Osteocyte (in vitro differentiated cells): ENCODE data around the gene CDH20. TPM values are rescaled to one million over a fixed set of nuclear protein-coding genes. Genes with fewer than 3 reads are reported as not detected.

Experiments used
- DNase-seq: peaks from one replicate; pipeline ENCODE4 v3.0.0; 2021; ENCODE audit warnings: mixed read lengths; ENCODE audit not compliant: unreplicated experiment; ENCODE audit errors: extremely low spot score
- H3K27ac Mint-ChIP-seq: one replicate; pipeline ENCODE4 v1.8.0; 2021; ENCODE audit warnings: mild to moderate bottlenecking, mixed read lengths; ENCODE audit not compliant: unreplicated experiment
- H3K27me3 Mint-ChIP-seq: one replicate; pipeline ENCODE4 v1.8.0; 2021; ENCODE audit warnings: mixed read lengths; ENCODE audit not compliant: unreplicated experiment
- H3K36me3 Mint-ChIP-seq: one replicate; pipeline ENCODE4 v1.8.0; 2021; ENCODE audit warnings: mixed read lengths; ENCODE audit not compliant: unreplicated experiment
- H3K4me1 Mint-ChIP-seq: one replicate; pipeline ENCODE4 v1.8.0; 2021; ENCODE audit warnings: mixed read lengths; ENCODE audit not compliant: unreplicated experiment
- H3K4me3 Mint-ChIP-seq: one replicate; pipeline ENCODE4 v1.8.0; 2021; ENCODE audit warnings: mild to moderate bottlenecking, moderate library complexity, mixed read lengths; ENCODE audit not compliant: unreplicated experiment
- H3K9me3 Mint-ChIP-seq: one replicate; pipeline ENCODE4 v1.8.0; 2021; ENCODE audit warnings: mixed read lengths; ENCODE audit not compliant: unreplicated experiment
- total RNA-seq: library from RNA; stranded (reverse); gene quantifications from 2 replicates; pipeline ENCODE4 v1.2.1, GENCODE V29; 2021
- TF ChIP-seq, protein P1 (sequence below): fragments of 200-600 bp; sonication (generic); IDR thresholded peaks from 2 replicates; pipeline ENCODE4 v1.5.0; 2021; ENCODE audit warnings: antibody characterized with exemption, mild to moderate bottlenecking, moderate library complexity

Gene CDH20
- total RNA-seq, 1 donor from 2014 or later: not detected

GRCh38 chr18:61414086-61414485 lies 80.9 kb downstream of the CDH20 start:
- TF ChIP-seq, protein P1, sequence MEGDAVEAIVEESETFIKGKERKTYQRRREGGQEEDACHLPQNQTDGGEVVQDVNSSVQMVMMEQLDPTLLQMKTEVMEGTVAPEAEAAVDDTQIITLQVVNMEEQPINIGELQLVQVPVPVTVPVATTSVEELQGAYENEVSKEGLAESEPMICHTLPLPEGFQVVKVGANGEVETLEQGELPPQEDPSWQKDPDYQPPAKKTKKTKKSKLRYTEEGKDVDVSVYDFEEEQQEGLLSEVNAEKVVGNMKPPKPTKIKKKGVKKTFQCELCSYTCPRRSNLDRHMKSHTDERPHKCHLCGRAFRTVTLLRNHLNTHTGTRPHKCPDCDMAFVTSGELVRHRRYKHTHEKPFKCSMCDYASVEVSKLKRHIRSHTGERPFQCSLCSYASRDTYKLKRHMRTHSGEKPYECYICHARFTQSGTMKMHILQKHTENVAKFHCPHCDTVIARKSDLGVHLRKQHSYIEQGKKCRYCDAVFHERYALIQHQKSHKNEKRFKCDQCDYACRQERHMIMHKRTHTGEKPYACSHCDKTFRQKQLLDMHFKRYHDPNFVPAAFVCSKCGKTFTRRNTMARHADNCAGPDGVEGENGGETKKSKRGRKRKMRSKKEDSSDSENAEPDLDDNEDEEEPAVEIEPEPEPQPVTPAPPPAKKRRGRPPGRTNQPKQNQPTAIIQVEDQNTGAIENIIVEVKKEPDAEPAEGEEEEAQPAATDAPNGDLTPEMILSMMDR: no peak
- Mint-ChIP-seq H3K4me1 (no peaks in the 10 kb centered on the region), H3K27me3 (peaks cover 1% of the 10 kb centered on the region), H3K4me3 (no peak overlapping the region), H3K27ac (no peak overlapping the region), H3K36me3 (no peaks in the 10 kb centered on the region), H3K9me3 (no peaks in the 10 kb centered on the region)
- DNase-seq: no peak

DNA sequence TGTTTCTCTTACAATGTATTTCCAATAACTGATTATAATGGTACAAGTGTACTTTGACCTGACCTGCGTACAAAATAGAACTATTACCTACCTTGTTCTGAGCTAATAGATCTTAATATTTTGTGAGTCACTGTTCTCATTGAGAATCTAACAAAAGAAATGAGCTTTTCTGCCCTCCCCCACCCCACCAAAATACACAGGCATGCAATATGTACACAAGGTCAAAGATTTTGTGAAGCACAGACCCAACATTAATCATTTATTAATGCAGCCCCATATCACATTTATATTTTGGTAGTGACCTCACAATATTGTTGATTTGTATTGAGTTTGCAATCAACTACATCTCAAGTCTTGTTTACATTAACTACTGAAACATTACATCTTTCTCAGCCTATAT lies 86.5 kb downstream of the CDH20 start:
- no peaks in the 10 kb centered on the region for H3K4me1 Mint-ChIP-seq
- no peaks in the 10 kb centered on the region for H3K9me3 Mint-ChIP-seq
- H3K36me3 Mint-ChIP-seq: no peaks in the 10 kb centered on the region
- TF ChIP-seq, protein P1: no peak
- no peaks in the 10 kb centered on the region for H3K27me3 Mint-ChIP-seq
- H3K27ac Mint-ChIP-seq: no peak overlapping the region
- no peak overlapping the region for H3K4me3 Mint-ChIP-seq
- no peak for DNase-seq

- TF ChIP-seq, protein P1: no peak
- Mint-ChIP-seq H3K9me3 (no peaks in the 10 kb centered on the region), H3K27ac (no peak overlapping the region), H3K27me3 (no peaks in the 10 kb centered on the region), H3K4me1 (no peaks in the 10 kb centered on the region), H3K4me3 (no peak overlapping the region), H3K36me3 (no peaks in the 10 kb centered on the region)
- DNase-seq: no peak
These were observed 87.1 kb downstream of the CDH20 start for GRCh38 chr18:61420218-61420885.

GRCh38 chr18:61426492-61427053 lies 93.3 kb downstream of the CDH20 start:
- Mint-ChIP-seq H3K27me3 (peaks cover 15% of the 10 kb centered on the region), H3K4me3 (no peak overlapping the region), H3K4me1 (no peaks in the 10 kb centered on the region), H3K36me3 (no peaks in the 10 kb centered on the region), H3K27ac (no peak overlapping the region), H3K9me3 (no peaks in the 10 kb centered on the region)
- DNase-seq: no peak
- TF ChIP-seq, protein P1: no peak

- H3K4me1 Mint-ChIP-seq: no peaks in the 10 kb centered on the region
These were observed 95.0 kb downstream of the CDH20 start for GRCh38 chr18:61428266-61428665.

More at GRCh38 chr18:61428266-61428665, 95.0 kb downstream of the CDH20 start:
- no peaks in the 10 kb centered on the region for H3K36me3 Mint-ChIP-seq
- no peaks in the 10 kb centered on the region for H3K9me3 Mint-ChIP-seq
- TF ChIP-seq, protein P1: no peak
- no peak for DNase-seq
- H3K4me3 Mint-ChIP-seq: no peak overlapping the region
- no peak overlapping the region for H3K27ac Mint-ChIP-seq
- peaks cover 22% of the 10 kb centered on the region for H3K27me3 Mint-ChIP-seq
